GM21529 (cell line): Measurements from ENCODE around the gene MEF2D.

Experiments used
- ATAC-seq: cut with Tn5 transposase; IDR thresholded peaks from one replicate; pipeline ENCODE4 v1.9.1; 2021; ENCODE audit not compliant: unreplicated experiment

MEF2D gene

DNA sequence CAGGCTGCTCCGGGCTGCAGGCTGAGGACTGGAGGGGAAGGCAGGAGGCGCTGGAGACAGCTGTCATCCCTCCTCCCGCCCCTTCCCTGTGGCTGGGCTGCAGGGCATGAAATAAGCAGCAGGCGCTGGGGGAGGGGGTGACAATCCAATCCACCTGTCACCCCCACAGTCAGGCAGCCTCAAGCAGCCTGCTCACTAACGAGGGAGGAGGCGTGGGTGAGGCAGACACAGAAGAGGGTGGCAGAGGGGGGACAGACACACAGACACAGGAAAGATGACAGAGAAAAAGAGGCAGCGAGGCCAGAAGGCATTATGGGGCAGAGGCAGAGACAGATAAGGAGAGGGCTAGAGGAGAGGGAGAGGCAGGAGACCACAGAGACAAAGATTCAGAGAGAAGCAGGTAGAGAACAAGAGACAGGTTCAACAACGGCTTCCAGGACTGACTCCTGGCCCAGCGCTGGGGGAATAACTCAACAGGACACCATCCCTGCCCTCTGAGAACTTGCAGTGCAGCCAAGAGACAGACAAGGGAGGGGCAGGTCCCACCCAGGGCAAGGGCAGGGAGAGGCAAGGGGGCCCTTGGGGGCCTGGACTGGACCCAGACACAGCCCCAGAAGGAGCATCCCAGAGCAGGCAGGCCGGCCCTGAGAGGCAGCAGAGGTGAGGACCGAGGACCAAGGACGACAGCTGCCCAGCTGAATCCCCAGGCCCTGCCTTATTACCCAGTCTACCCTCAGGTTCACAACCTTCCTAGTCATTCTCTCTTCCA lies 11.2 kb downstream of the MEF2D start:
- ATAC-seq, result peak; percentile 21

DNA sequence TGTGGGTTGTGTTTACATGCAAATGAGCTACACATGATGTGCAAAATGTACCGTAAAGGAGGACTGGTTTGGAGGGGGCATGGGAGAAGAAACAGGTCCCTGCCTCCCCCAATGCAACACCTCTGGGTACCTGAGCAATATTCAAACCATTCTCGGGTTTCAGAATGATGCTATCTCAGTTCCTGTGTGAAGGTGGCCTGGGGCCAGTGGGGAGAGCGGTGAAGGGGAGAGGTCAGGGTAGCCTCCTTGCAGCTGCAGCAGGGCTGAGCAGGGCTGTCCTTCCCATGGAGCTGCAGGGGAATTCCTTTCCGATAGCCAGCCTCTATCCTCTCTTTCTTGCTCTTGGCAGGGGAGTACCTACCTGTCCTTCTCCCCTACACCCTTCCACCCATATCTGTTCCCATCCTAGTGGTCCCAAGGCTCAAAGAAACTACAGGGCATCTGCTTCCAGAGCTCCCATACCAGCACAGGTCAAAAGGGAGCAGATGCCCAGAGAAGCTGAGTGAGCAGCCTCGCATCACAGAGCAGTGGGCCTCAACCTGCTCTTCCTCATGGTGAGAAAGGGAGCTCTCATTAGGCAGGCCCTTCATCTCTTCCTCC lies 11.9 kb downstream of the MEF2D start:
- ATAC-seq, result peak; percentile 64

- peak; percentile 32 for ATAC-seq
These were observed 12.7 kb downstream of the MEF2D start for GRCh38 chr1:156487862-156488261.

GRCh38 chr1:156486421-156487344 lies 13.9 kb downstream of the MEF2D start:
- ATAC-seq, result no peak

DNA sequence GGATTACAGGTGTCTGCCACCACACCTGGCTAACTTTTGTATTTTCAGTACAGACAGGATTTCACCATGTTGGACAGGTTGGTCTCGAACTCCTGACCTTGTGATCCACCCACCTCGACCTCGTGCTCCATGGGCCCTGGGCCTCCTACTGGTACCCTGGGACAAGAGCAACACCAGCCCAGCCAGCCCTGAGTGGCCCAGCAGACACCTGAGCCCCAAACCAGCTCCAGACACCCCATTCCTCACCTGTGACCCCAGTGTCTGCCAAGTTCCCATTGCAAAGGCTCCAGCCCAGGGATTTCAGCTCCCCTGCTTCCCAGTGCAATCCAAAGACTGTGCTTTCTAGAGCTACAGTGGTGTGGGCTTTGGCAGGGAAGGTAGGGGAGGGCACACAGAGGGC lies 14.6 kb downstream of the MEF2D start:
- ATAC-seq, result no peak

DNA sequence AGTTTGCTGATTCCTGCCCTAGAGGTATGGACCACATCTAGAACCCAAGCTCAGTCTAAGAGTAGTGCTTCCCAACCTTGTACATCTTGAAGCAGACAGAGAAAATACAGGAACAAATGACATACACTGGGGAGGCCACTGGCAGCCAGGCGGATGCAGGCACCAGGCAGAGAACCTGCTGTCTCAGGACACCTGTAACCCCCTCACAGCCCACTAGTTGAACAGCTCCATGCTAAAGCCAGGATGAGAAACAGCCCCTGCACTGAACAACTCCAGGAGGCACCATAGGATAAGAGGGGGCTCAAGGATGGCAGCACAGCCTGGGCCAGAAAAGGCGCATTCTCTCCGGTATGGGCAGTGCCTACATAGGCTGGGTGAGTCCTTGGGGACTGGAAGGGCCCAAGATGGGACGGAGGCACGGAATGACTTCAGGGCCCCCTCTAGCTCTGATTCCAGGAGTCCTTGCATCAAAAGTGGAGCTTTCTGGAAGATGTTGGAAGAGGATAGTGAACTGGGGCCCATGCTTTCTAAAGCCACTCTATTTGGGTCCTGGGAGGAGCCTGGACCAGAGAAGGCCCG lies 16.0 kb downstream of the MEF2D start:
- no peak for ATAC-seq

GRCh38 chr1:156483397-156483796 lies 17.2 kb downstream of the MEF2D start:
- no peak for ATAC-seq

- ATAC-seq, result no peak
These were observed 18.3 kb downstream of the MEF2D start for GRCh38 chr1:156482276-156482675.

GRCh38 chr1:156481527-156481926 lies 19.0 kb downstream of the MEF2D start:
- ATAC-seq, result no peak

DNA sequence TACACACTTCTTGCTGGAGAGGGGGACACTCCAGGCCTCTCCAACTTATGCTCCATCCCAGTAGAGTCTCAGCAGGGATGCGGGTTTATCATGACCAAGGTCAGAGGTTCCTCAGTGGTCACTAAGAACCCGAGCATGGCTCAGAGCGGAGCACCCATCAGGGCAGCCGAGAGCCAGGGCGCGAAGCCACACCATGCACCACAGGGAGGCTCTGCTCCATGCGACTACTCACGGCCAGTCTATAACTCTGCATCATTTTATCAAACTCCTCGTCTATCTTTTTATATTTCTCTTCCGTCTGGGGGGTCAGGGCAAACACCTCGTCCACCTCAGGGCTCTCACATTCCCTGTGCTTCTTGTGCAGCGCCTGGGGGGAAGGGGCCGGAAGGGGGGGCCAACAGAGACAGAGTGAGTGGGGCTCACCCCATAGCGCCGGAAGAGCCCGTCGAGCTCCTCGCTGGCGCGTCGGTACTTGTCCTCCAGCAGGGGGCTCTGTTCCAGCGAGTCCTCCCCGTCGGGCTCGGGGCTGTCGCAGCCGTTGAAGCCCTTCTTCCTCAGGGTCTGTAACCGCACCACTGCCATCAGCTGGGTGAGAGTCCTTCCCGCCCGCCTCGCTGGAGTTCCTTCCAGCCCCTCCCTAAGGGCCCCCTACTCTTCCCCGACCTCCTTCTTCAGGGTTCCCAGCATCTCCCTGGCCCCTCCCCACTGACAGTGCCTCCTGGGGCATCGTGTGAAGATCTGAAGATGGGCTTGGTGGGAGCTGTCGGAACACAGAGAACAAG lies 20.0 kb downstream of the MEF2D start:
- peak; percentile 58 for ATAC-seq

- ATAC-seq, result no peak
These were observed 20.6 kb downstream of the MEF2D start for GRCh38 chr1:156480016-156480370.

DNA sequence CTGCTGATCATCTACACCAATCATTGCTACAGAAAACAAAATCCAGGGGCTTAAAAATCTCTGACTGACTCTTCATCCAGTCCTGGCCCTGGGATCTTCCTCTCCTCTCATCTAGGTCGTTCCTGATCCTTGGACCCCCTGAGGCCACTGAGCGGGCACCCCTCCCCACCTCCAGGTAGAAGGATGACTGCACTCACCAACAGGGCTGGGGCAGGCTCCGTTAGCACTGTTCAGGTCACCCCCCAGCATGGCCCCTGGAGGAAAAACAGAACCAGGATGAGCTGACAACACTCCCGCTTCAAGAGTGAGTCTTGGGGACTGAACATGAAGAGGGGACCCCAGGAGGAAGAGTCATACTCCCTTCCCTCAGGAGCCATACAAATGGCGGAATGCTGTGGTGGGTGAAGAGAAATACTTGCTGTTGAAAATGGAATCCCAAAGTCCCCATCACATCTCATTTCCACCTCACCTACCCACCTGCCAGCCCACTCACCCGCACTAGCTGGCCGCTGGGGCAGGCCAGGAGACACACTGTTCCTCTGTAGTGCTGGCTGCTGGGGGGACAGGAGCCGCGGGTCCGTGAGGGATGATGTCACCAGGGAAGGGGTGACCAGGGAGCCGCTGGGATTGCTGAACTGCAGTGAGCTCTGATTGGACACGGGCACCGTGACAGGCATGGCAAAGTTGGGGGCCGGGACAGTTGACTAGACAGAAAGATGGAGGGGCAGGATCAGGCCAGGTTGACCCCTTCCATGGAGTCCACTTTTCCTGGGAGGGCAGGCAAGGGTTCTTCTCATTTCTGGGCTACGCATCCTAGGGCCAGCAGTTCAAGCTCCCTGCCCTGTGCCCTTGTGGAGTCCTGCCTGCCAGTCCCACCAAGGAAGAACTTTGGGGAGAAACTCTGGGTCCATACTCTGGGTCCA lies 21.2 kb downstream of the MEF2D start:
- ATAC-seq, result no peak

- ATAC-seq, result no peak
These were observed 22.3 kb downstream of the MEF2D start for GRCh38 chr1:156478250-156478627.

DNA sequence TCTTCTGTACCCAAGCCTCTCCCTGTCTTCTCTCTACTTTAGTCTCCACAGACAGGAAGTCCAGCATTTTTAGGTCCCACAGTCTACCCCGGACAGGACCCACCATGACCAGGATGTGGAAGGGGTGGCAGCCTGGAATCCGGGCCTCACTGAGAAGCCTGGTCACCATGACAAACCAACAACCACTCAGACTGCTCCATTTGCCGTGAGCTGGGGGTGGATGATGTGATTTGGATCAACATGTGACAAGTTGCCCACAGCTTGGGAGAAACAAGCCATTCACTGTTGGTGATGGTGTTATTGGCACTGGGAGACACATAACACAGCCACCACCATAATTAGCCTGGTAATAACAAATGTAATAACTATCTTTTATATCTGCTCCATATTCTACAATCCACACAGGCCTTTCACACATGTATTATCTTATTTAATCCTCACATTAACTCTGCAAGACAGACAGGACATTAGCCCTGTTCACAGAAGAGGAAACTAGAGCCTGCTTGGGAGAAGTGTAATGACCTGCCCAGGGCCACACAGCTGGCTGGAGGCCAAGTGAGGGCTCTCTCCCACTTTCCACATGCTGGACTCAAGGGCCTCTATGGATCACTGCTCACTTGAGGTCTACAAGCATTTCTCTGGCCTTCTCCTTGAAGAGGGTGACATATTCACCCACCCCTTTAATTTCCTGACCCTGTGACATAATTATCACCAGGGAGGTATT lies 22.9 kb downstream of the MEF2D start:
- ATAC-seq, result no peak

DNA sequence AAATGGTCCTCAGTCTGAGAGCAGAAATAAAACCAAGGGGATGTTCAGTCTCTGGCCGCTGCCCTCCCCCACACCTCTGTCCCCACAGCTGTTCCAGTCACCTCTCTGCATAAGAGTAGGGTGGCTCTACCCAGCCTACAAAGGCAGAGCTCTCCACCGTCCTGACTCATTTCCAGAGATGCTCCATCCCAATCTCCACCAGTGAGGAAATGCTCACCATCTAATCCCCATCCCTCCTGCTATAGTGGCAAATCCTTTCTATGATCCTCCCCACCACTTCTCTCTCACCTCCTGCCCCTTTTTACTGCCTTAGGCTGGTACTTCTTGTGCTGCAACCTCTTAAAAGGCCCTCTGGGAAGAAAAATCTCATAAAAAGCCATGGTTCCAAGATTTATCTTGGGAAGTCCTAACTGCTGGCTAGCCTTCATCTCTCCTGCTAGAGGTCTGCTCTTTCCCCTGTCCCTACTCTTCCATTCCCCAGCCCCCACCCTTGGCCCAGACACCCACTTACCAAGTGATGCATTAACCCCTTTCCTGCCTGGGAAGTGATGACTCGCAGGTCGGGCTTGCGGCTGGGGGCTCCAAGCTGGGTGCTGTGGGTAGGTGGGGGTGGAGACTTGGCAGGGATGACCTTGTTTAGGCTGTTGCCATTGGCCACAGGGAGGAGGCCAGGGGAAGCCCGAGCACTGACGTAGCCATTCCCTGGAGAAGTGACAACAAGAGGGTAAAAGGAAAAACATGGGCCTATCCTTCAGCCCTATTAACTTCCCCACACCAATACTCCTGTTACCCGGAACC lies 23.9 kb downstream of the MEF2D start:
- ATAC-seq, result no peak

GRCh38 chr1:156475568-156476500 lies 24.7 kb downstream of the MEF2D start:
- no peak for ATAC-seq

GRCh38 chr1:156474966-156475365 lies 25.6 kb downstream of the MEF2D start:
- no peak for ATAC-seq
